Pancreas (tissue), 10 donors: Measurements from ENCODE around the gene DSCAML1. TPM values are rescaled to one million over a fixed set of nuclear protein-coding genes. Genes with fewer than 3 reads are reported as not detected.
A peak's percentile ranks its signal among the peaks of the same experiment; 100 is the strongest.

Experiments
- ATAC-seq, 4 donors: fragments of 200-7000 bp; cut with Tn5 transposase; one replicate each; pipeline versions ENCODE4 v1.8.0 to v1.9.1; 2020; ENCODE audit warnings: mild to moderate bottlenecking in 4 of 4, moderate library complexity in 4 of 4
- DNase-seq, 6 donors: peaks; one replicate each; pipeline ENCODE4 v3.0.0-alpha.2; 2020
- FAIRE-seq: peaks from 2 replicates; lab custom pipeline; 2012; peaks lifted over from hg19 to GRCh38; lab: Jason Lieb, UNC
- H3K27ac ChIP-seq, 4 donors: fragments of 200-600 bp; sonication (generic); 1 replicate in 3 of 4; 2 replicates in 1 of 4; pipeline versions ENCODE4 v1.5.0 to v1.8.0; 2020
- H3K27me3 ChIP-seq, 4 donors: fragments of 200-600 bp; one replicate each; pipeline ENCODE4 v1.8.0; 2021
- H3K36me3 ChIP-seq, 3 donors: fragments of 200-600 bp; sonication (generic) in 1 of 3; one replicate each; pipeline versions ENCODE4 v1.5.0 to v1.8.0; 2020 to 2021
- H3K4me1 ChIP-seq, 3 donors: fragments of 200-600 bp; one replicate each; pipeline ENCODE4 v1.8.0; 2021
- H3K4me3 ChIP-seq, 4 donors: fragments of 200-600 bp; sonication (generic) in 2 of 4; one replicate each; pipeline versions ENCODE4 v1.5.0 to v1.8.0; 2020 to 2021
- H3K9me3 ChIP-seq, 4 donors: fragments of 200-600 bp; one replicate each; pipeline ENCODE4 v1.8.0; 2021
- CTCF ChIP-seq, 4 donors: fragments of 200-600 bp; sonication (generic) in 3 of 4; IDR thresholded peaks; one replicate each; pipeline versions ENCODE4 v1.5.0 to v1.8.0; 2021; ENCODE audit warnings: antibody characterized with exemption in 4 of 4
- WGBS, 2 donors: extraction: QIAGEN DNeasy Blood & Tissue Kit; methylation state at CpG; one replicate each; pipeline ENCODE4 v1.1.7; 2013; 5-methylcytosine and 5-hydroxymethylcytosine counted together
- intact Hi-C, 3 donors: fragments of 100-400 bp; cut with DNase I; formaldehyde crosslinking; loops; one replicate each; pipeline versions ENCODE4 v1.11.1 to v1.14.2; 2022
- polyA plus RNA-seq, 2 donors: library from polyadenylated mRNA; stranded (reverse); fragments of 200-250 nt; gene quantifications; one replicate each; pipeline ENCODE4 v1.2.3, GENCODE V29; 2013
- total RNA-seq, 6 donors: library from RNA; stranded (reverse); fragmentation: NEBNext Ultra II Directional in 4 of 6; extraction: Animal tissue kit (Norgen Biotek cat#: 25700) in 4 of 6; gene quantifications; one replicate each; pipeline versions ENCODE4 v1.2.1 to v1.2.4, GENCODE V29; 2021 to 2023
- donor health status: healthy with polysubstance abuse.
- donor health status: DM: no; HTN: no; CAD: no; lungs with moderate emphysema.
- donor health status: DM: no; HTN: no; CAD: no.
- donor health status: control.
- donor health status: control.
- donor health status: Bipolar disorder and iron deficiency.
- donor health status: DM: yes; HTN: yes; CAD: no.
- donor health status: DM: no; HTN: no; CAD: no.
- donor health status: DM: no; HTN: no; CAD: no.
- donor health status: DM: yes; HTN: yes; CAD: no.

Gene DSCAML1
- total and polyA plus RNA-seq, 8 donors, result 0.69 to 2.7 (median 1.8) TPM

- TF ChIP-seq CTCF (IDR thresholded peaks at IDR 0.05), result no peak
- Histone ChIP-seq H3K27ac (no peak overlapping the region), H3K4me1 (no peaks in the 10 kb centered on the region), H3K4me3 (no peak overlapping the region), H3K9me3 (no peaks in the 10 kb centered on the region), H3K27me3 (no peaks in the 10 kb centered on the region), H3K36me3 (no peaks in the 10 kb centered on the region)
- intact Hi-C loops, result loop anchor here in 2 of 3 donors (5.0 to 10.0 kb wide), 2 partner anchors 383 to 631 kb away; no protein-coding TSS in a partner anchor
- FAIRE-seq (no peak), DNase-seq (no peak), ATAC-seq (no peak)
- 77 to 86% methylated on average over 7 of the region's 7 CpGs for WGBS, 2 donors
Measured at GRCh38 chr11:117421476-117421875, 375.5 kb downstream of the DSCAML1 start.

GRCh38 chr11:117421041-117421440, 376.0 kb downstream of the DSCAML1 start:
- Histone ChIP-seq H3K4me1 (no peaks in the 10 kb centered on the region), H3K4me3 (no peak overlapping the region), H3K9me3 (no peaks in the 10 kb centered on the region), H3K36me3 (no peaks in the 10 kb centered on the region), H3K27me3 (no peaks in the 10 kb centered on the region), H3K27ac (no peak overlapping the region)
- FAIRE-seq (no peak), DNase-seq (peak in 1 of 6 donors; percentile 1), ATAC-seq (no peak)
- TF ChIP-seq CTCF (IDR thresholded peaks at IDR 0.05), result no peak
- intact Hi-C loops, result loop anchor here in 2 of 3 donors (5.0 to 10.0 kb wide), 2 partner anchors 384 to 631 kb away; no protein-coding TSS in a partner anchor
- 77% methylated on average over 13 of the region's 13 CpGs for WGBS, 2 donors

GRCh38 chr11:117420598-117420997, 376.4 kb downstream of the DSCAML1 start:
- DNase-seq, result peak in 1 of 6 donors; percentile 16
- intact Hi-C loops, result loop anchor here in 2 of 3 donors (5.0 to 10.0 kb wide), 2 partner anchors 384 to 632 kb away; no protein-coding TSS in a partner anchor
- no peak for TF ChIP-seq CTCF (IDR thresholded peaks at IDR 0.05)

GRCh38 chr11:117420143-117420485, 376.9 kb downstream of the DSCAML1 start:
- ATAC-seq (no peak), FAIRE-seq (no peak), DNase-seq (peak in 2 of 6 donors; percentile 2 to 31)
- WGBS, 2 donors, result 77 to 85% methylated on average over 9 to 12 of the region's 12 CpGs
- H3K27me3 ChIP-seq, result no peaks in the 10 kb centered on the region
- H3K4me1 ChIP-seq, result no peaks in the 10 kb centered on the region
- H3K36me3 ChIP-seq, result no peaks in the 10 kb centered on the region
- H3K9me3 ChIP-seq, result no peaks in the 10 kb centered on the region
- no peak overlapping the region for H3K4me3 ChIP-seq
- no peak for TF ChIP-seq CTCF (IDR thresholded peaks at IDR 0.05)
- intact Hi-C loops, result loop anchor here in 2 of 3 donors (5.0 to 10.0 kb wide), 2 partner anchors 385 to 632 kb away; no protein-coding TSS in a partner anchor
- H3K27ac ChIP-seq, result no peak overlapping the region

More at GRCh38 chr11:117420598-117420997, 376.4 kb downstream of the DSCAML1 start:
- H3K9me3 ChIP-seq, result no peaks in the 10 kb centered on the region
- 94 to 95% methylated on average over 6 of the region's 6 CpGs for WGBS, 2 donors
- H3K27ac ChIP-seq, result no peak overlapping the region
- H3K4me1 ChIP-seq, result no peaks in the 10 kb centered on the region
- H3K27me3 ChIP-seq, result no peaks in the 10 kb centered on the region
- ATAC-seq, result no peak
- no peak for FAIRE-seq
- H3K36me3 ChIP-seq, result no peaks in the 10 kb centered on the region
- no peak overlapping the region for H3K4me3 ChIP-seq

GRCh38 chr11:117419482-117420142, 377.4 kb downstream of the DSCAML1 start:
- no peak for ATAC-seq
- Histone ChIP-seq H3K36me3 (no peaks in the 10 kb centered on the region), H3K27me3 (no peaks in the 10 kb centered on the region), H3K9me3 (no peaks in the 10 kb centered on the region), H3K27ac (no peak overlapping the region), H3K4me3 (no peak overlapping the region), H3K4me1 (no peaks in the 10 kb centered on the region)
- no peak for TF ChIP-seq CTCF (IDR thresholded peaks at IDR 0.05)
- intact Hi-C loops, result loop anchor here in 2 of 3 donors (5.0 to 10.0 kb wide), 2 partner anchors 385 to 633 kb away; no protein-coding TSS in a partner anchor
- no peak for FAIRE-seq
- WGBS, 2 donors, result 68 to 80% methylated on average over 12 of the region's 12 CpGs
- peak in 2 of 6 donors; percentile 1 to 42 for DNase-seq
